IMR-90 (cell line): Measurements from ENCODE around the gene SRPK1. TPM values are rescaled to one million over a fixed set of nuclear protein-coding genes. Genes with fewer than 3 reads are reported as not detected.

Experiments
- ATAC-seq: fragments of 200-7000 bp; cut with Tn5 transposase; 2 replicates; pipeline ENCODE4 v1.9.1; 2020; ENCODE audit warnings: low read depth, mild to moderate bottlenecking, moderate library complexity
- BruUV-seq: library from RNA; stranded (reverse); fragments of 400-500 nt; replicated peaks from 2 replicates; lab custom pipeline; 2021; lab: Mats Ljungman, UMichigan
- CTCF ChIA-PET: fragments of 300-600 bp; formaldehyde crosslinking; extraction: SDS; loops from one replicate; lab custom pipeline; 2021; ENCODE audit warnings: antibody characterized with exemption; lab: Yijun Ruan, JAX
- POLR2A ChIA-PET: fragments of 300-600 bp; sonication (Branson Sonifier 250); formaldehyde crosslinking; loops from one replicate; lab custom pipeline; 2022; ENCODE audit warnings: antibody characterized with exemption; ENCODE audit not compliant: unreplicated experiment; lab: Charles Lee
- DNase-seq: peaks from one replicate; pipeline ENCODE4 v3.0.0; 2013
- H2AFZ ChIP-seq: replicated peaks from 2 replicates; pipeline ENCODE3; 2013; ENCODE audit warnings: low read length, mild to moderate bottlenecking; ENCODE audit not compliant: poor library complexity
- H2AK5ac ChIP-seq: 2 replicates; pipeline ENCODE4 v1.6.1; 2013; ENCODE audit warnings: low read depth, low read length, inconsistent platforms
- H2AK9ac ChIP-seq: replicated peaks from 2 replicates; pipeline ENCODE3; 2013; ENCODE audit warnings: mild to moderate bottlenecking, low read depth, low read length, moderate library complexity; ENCODE audit not compliant: poor library complexity
- H2BK120ac ChIP-seq: 2 replicates; pipeline ENCODE4 v1.6.1; 2013; ENCODE audit warnings: low read depth, low read length, inconsistent platforms
- H2BK15ac ChIP-seq: 3 replicates; pipeline ENCODE4 v1.6.1; 2013; ENCODE audit warnings: low read depth, low read length, inconsistent platforms
- H2BK20ac ChIP-seq: 2 replicates; pipeline ENCODE4 v1.6.1; 2013; ENCODE audit warnings: low read depth, mild to moderate bottlenecking, inconsistent platforms, low read length, moderate library complexity
- H2BK5ac ChIP-seq: 2 replicates; pipeline ENCODE4 v1.6.1; 2013; ENCODE audit warnings: mild to moderate bottlenecking, low read depth, low read length, inconsistent platforms; ENCODE audit not compliant: poor library complexity, severe bottlenecking
- H3K14ac ChIP-seq: replicated peaks from 2 replicates; pipeline ENCODE4 v1.6.1; 2013; ENCODE audit warnings: low read depth, low read length, inconsistent platforms
- H3K18ac ChIP-seq: 2 replicates; pipeline ENCODE4 v1.6.1; 2013; ENCODE audit warnings: low read depth, low read length, control low read depth
- H3K23ac ChIP-seq: 2 replicates; pipeline ENCODE4 v1.6.1; 2013; ENCODE audit warnings: low read depth, low read length, inconsistent platforms
- H3K27ac ChIP-seq: 2 replicates; pipeline ENCODE4 v1.5.1; 2013; ENCODE audit warnings: mild to moderate bottlenecking, control low read depth, low read length; ENCODE audit not compliant: insufficient read depth
- H3K27me3 ChIP-seq: 2 replicates; pipeline ENCODE4 v1.6.1; 2013; ENCODE audit warnings: low read length; ENCODE audit not compliant: control insufficient read depth, insufficient read depth
- H3K36me3 ChIP-seq: 2 replicates; pipeline ENCODE4 v1.6.1; 2013; ENCODE audit warnings: low read length, mixed read lengths; ENCODE audit not compliant: control insufficient read depth, insufficient read depth
- H3K4ac ChIP-seq: 2 replicates; pipeline ENCODE4 v1.6.1; 2013; ENCODE audit warnings: low read depth, low read length, inconsistent platforms
- H3K4me1 ChIP-seq: 2 replicates; pipeline ENCODE4 v1.6.1; 2013; ENCODE audit warnings: low read length, mixed read lengths; ENCODE audit not compliant: control insufficient read depth, insufficient read depth
- H3K4me2 ChIP-seq: 2 replicates; pipeline ENCODE4 v1.6.1; 2013; ENCODE audit warnings: low read depth, mild to moderate bottlenecking, control low read depth, low read length, moderate library complexity
- H3K4me3 ChIP-seq: 2 replicates; pipeline ENCODE4 v1.5.1; 2013; ENCODE audit warnings: low read depth, mild to moderate bottlenecking, control low read depth, low read length, moderate library complexity; ENCODE audit not compliant: insufficient read depth
- H3K56ac ChIP-seq: 2 replicates; pipeline ENCODE4 v1.6.1; 2013; ENCODE audit warnings: low read length, inconsistent platforms; ENCODE audit not compliant: insufficient read depth; ENCODE audit errors: extremely low read depth
- H3K79me1 ChIP-seq, 2 experiments: 2 replicates each; pipeline ENCODE4 v1.6.1; 2013; ENCODE audit warnings: low read length in 2 of 2, inconsistent platforms in 1 of 2, low read depth in 1 of 2
- H3K9ac ChIP-seq: 2 replicates; pipeline ENCODE4 v1.6.1; 2013; ENCODE audit warnings: low read depth, low read length, control low read depth
- H3K9me1 ChIP-seq: 2 replicates; pipeline ENCODE4 v1.6.1; 2013; ENCODE audit warnings: low read length, inconsistent platforms; ENCODE audit not compliant: insufficient read depth
- H3K9me3 ChIP-seq: 2 replicates; pipeline ENCODE4 v1.6.1; 2013; ENCODE audit warnings: low read length; ENCODE audit not compliant: control insufficient read depth, insufficient read depth
- H4K20me1 ChIP-seq: 2 replicates; pipeline ENCODE4 v1.6.1; 2013; ENCODE audit warnings: low read length, inconsistent platforms; ENCODE audit not compliant: insufficient read depth
- H4K5ac ChIP-seq: 2 replicates; pipeline ENCODE4 v1.6.1; 2013; ENCODE audit warnings: mild to moderate bottlenecking, low read depth, low read length, control low read depth
- H4K8ac ChIP-seq, 2 experiments: 2 replicates each; pipeline ENCODE4 v1.6.1; 2013; ENCODE audit warnings: low read depth in 2 of 2, low read length in 2 of 2, control low read depth in 1 of 2, inconsistent platforms in 1 of 2
- H4K91ac ChIP-seq: 2 replicates; pipeline ENCODE4 v1.6.1; 2013; ENCODE audit warnings: low read depth, low read length, inconsistent platforms; ENCODE audit not compliant: insufficient read depth
- BHLHE40 ChIP-seq: fragments of 150-350 bp; IDR thresholded peaks from 2 replicates; pipeline ENCODE4 v1.6.1; 2016; ENCODE audit warnings: mild to moderate bottlenecking, low read depth, low read length
- CEBPB ChIP-seq: IDR thresholded peaks from 2 replicates; pipeline ENCODE4 v1.6.1; 2012; ENCODE audit warnings: low read depth, low read length, improper control_type of control experiment
- CHD1 ChIP-seq: IDR thresholded peaks from 2 replicates; pipeline ENCODE4 v1.6.1; 2012; ENCODE audit warnings: low read depth, low read length, improper control_type of control experiment
- FOS ChIP-seq: fragments of 150-350 bp; IDR thresholded peaks from 2 replicates; pipeline ENCODE4 v1.6.1; 2016; ENCODE audit warnings: low read depth, low read length
- MAFK ChIP-seq: IDR thresholded peaks from 2 replicates; pipeline ENCODE4 v1.6.1; 2012; ENCODE audit warnings: low read depth, low read length, improper control_type of control experiment
- MAZ ChIP-seq: IDR thresholded peaks from 2 replicates; pipeline ENCODE4 v1.6.1; 2012; ENCODE audit warnings: low read depth, mild to moderate bottlenecking, low read length, improper control_type of control experiment, moderate library complexity, borderline replicate concordance
- MXI1 ChIP-seq: IDR thresholded peaks from 2 replicates; pipeline ENCODE4 v1.6.1; 2012; ENCODE audit warnings: low read depth, mild to moderate bottlenecking, low read length, moderate library complexity, borderline replicate concordance
- NFE2L2 ChIP-seq: fragments of 150-350 bp; IDR thresholded peaks from 2 replicates; pipeline ENCODE4 v1.6.1; 2016; ENCODE audit warnings: low read depth, mild to moderate bottlenecking, low read length
- POLR2A ChIP-seq: IDR thresholded peaks from 2 replicates; pipeline ENCODE4 v1.6.1; 2012; ENCODE audit warnings: mild to moderate bottlenecking, low read depth, low read length
- RAD21 ChIP-seq: IDR thresholded peaks from 2 replicates; pipeline ENCODE4 v1.6.1; 2012; ENCODE audit warnings: low read length, improper control_type of control experiment
- RCOR1 ChIP-seq: IDR thresholded peaks from 2 replicates; pipeline ENCODE4 v1.6.1; 2012; ENCODE audit warnings: mild to moderate bottlenecking, low read length, improper control_type of control experiment; ENCODE audit not compliant: insufficient replicate concordance
- RFX5 ChIP-seq: IDR thresholded peaks from 2 replicates; pipeline ENCODE4 v1.8.0; 2012; ENCODE audit warnings: low read depth, mild to moderate bottlenecking, low read length, moderate library complexity
- SMC3 ChIP-seq: fragments of 150-350 bp; IDR thresholded peaks from 2 replicates; pipeline ENCODE4 v1.6.1; 2016; ENCODE audit warnings: low read depth, mild to moderate bottlenecking, antibody characterized with exemption, low read length, moderate library complexity
- USF2 ChIP-seq: fragments of 150-350 bp; IDR thresholded peaks from 2 replicates; pipeline ENCODE4 v1.6.1; 2017; ENCODE audit warnings: mild to moderate bottlenecking, antibody characterized with exemption, low read length, low read depth
- WGBS, 2 experiments: methylation state at CpG; one replicate each; pipeline versions ENCODE4 v1.1.5 to v1.1.7; 2013; ENCODE audit warnings: missing lambda C conversion rate in 2 of 2; ENCODE audit not compliant: insufficient read length in 1 of 2; ENCODE audit errors: extremely low coverage in 2 of 2; 5-methylcytosine and 5-hydroxymethylcytosine counted together
- dilution Hi-C: fragments of 300-500 bp; cut with HindIII; formaldehyde crosslinking; loops from one replicate; pipeline ENCODE4 v1.14.3; 2018; ENCODE audit warnings: low sequenced_read_pairs; ENCODE audit not compliant: unreplicated experiment
- in situ Hi-C: fragments of 300-500 bp; cut with MboI; formaldehyde crosslinking; loops from 3 replicates; pipeline ENCODE4 v1.14.3; 2019; ENCODE audit warnings: low sequenced_read_pairs, inconsistent platforms, mixed read lengths
- intact Hi-C: fragments of 100-400 bp; cut with micrococcal nuclease; formaldehyde crosslinking; loops from 2 replicates; pipeline ENCODE4 v1.10.0; 2022
- polyA plus RNA-seq, 3 experiments: library from polyadenylated mRNA; depleted of rRNA; stranded (reverse); fragments of >200 nt; gene quantifications; 2 replicates each; pipeline ENCODE4 v1.2.3, GENCODE V29; 2012; ENCODE audit warnings: low replicate concordance in 1 of 3
- total RNA-seq: library from RNA; depleted of rRNA; stranded (reverse); fragments of >200 nt; gene quantifications from 2 replicates; pipeline ENCODE4 v1.2.3, GENCODE V29; 2012
- TF ChIP-seq, protein P1 (sequence below): fragments of 150-350 bp; IDR thresholded peaks from 2 replicates; pipeline ENCODE4 v1.6.1; 2016; ENCODE audit warnings: low read depth, mild to moderate bottlenecking, low read length, moderate library complexity, borderline replicate concordance
- TF ChIP-seq, protein P2 (sequence below): conservative IDR thresholded peaks from 2 replicates; pipeline ENCODE4 v1.5.1; 2012; ENCODE audit warnings: mild to moderate bottlenecking, low read depth, low read length, improper control_type of control experiment

The SRPK1 gene
- total and polyA plus RNA-seq, 2 of the 4 experiments (the other 2 are of a cell fraction), result 22.5 to 44.6 TPM

- Histone ChIP-seq H3K56ac (no peak overlapping the region), H3K4me1 (no peaks in the 10 kb centered on the region), H3K9me1 (no peaks in the 10 kb centered on the region), H3K4me3 (no peak overlapping the region), H3K27ac (no peak overlapping the region), H2AFZ (no peak overlapping the region), H2BK15ac (no peak overlapping the region), H3K27me3 (peaks cover 4% of the 10 kb centered on the region), H2AK5ac (no peak overlapping the region), H3K36me3 (no peaks in the 10 kb centered on the region), H3K79me1 (no peaks in the 10 kb centered on the region; a peak in 1 of 4 replicates), H3K23ac (no peak overlapping the region), H3K14ac (no peak overlapping the region), H2BK5ac (no peak overlapping the region), H3K4ac (no peak overlapping the region), H4K8ac (no peak overlapping the region), H2BK120ac (no peak overlapping the region), H2AK9ac (no peak overlapping the region), H3K18ac (no peak overlapping the region), H3K9me3 (no peaks in the 10 kb centered on the region), H4K5ac (no peak overlapping the region), H4K91ac (no peak overlapping the region), H2BK20ac (no peak overlapping the region), H3K9ac (no peak overlapping the region), H4K20me1 (no peaks in the 10 kb centered on the region), H3K4me2 (no peak overlapping the region)
- dilution Hi-C loops (no loop called here), in situ Hi-C loops (no loop called here), intact Hi-C loops (no loop called here)
- no peak for TF ChIP-seq MAZ
- TF ChIP-seq, protein P1, sequence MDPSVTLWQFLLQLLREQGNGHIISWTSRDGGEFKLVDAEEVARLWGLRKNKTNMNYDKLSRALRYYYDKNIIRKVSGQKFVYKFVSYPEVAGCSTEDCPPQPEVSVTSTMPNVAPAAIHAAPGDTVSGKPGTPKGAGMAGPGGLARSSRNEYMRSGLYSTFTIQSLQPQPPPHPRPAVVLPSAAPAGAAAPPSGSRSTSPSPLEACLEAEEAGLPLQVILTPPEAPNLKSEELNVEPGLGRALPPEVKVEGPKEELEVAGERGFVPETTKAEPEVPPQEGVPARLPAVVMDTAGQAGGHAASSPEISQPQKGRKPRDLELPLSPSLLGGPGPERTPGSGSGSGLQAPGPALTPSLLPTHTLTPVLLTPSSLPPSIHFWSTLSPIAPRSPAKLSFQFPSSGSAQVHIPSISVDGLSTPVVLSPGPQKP, result no peak
- no peak for TF ChIP-seq POLR2A
- no peak for TF ChIP-seq CEBPB
- no peak for TF ChIP-seq BHLHE40
- TF ChIP-seq MXI1, result no peak
- TF ChIP-seq CHD1, result no peak
- no peak for TF ChIP-seq RFX5
- TF ChIP-seq RAD21, result no peak
- no peak for TF ChIP-seq MAFK
- no peak for TF ChIP-seq NFE2L2
- no peak for TF ChIP-seq SMC3
- TF ChIP-seq, protein P2, sequence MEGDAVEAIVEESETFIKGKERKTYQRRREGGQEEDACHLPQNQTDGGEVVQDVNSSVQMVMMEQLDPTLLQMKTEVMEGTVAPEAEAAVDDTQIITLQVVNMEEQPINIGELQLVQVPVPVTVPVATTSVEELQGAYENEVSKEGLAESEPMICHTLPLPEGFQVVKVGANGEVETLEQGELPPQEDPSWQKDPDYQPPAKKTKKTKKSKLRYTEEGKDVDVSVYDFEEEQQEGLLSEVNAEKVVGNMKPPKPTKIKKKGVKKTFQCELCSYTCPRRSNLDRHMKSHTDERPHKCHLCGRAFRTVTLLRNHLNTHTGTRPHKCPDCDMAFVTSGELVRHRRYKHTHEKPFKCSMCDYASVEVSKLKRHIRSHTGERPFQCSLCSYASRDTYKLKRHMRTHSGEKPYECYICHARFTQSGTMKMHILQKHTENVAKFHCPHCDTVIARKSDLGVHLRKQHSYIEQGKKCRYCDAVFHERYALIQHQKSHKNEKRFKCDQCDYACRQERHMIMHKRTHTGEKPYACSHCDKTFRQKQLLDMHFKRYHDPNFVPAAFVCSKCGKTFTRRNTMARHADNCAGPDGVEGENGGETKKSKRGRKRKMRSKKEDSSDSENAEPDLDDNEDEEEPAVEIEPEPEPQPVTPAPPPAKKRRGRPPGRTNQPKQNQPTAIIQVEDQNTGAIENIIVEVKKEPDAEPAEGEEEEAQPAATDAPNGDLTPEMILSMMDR, result no peak
- no peak for TF ChIP-seq RCOR1
- no peak for TF ChIP-seq USF2
- no peak for TF ChIP-seq FOS
- ATAC-seq, result no peak
- DNase-seq, result no peak
- 100% methylated on average over 1 of the region's 1 CpG; no CpG with 5 or more reads in 1 of the 2 experiments for WGBS, 2 experiments
- ChIA-PET POLR2A (interaction anchor here (0.6 kb wide), 1 partner anchor 418 kb away, joined by 16 read pairs; no protein-coding TSS in a partner anchor), CTCF (no interaction called here)
- no TSS peak for BruUV-seq
Observed at GRCh38 chr6:35936681-35937359, 15.9 kb upstream of the SRPK1 start.
